BJ (cell line): Measurements from ENCODE around the gene UGT3A2. TPM values are rescaled to one million over a fixed set of nuclear protein-coding genes. Genes with fewer than 3 reads are reported as not detected.
"Not testable (repeated sequence)": the region's sequence is repeated elsewhere in the genome, so short reads cannot be mapped to it uniquely, and the experiment has no call there.

ENCODE experiments used
- CTCF ChIA-PET: fragments of 350-600 bp; formaldehyde crosslinking; extraction: SDS; loops from one replicate; lab custom pipeline; 2021; ENCODE audit warnings: antibody characterized with exemption, inconsistent platforms; lab: Yijun Ruan, JAX
- POLR2A ChIA-PET: fragments of 300-600 bp; sonication (Branson Sonifier 250); formaldehyde crosslinking; extraction: SDS; loops from one replicate; lab custom pipeline; 2021; ENCODE audit warnings: antibody characterized with exemption; lab: Charles Lee
- DNase-seq: peaks from one replicate; pipeline ENCODE4 v3.0.0-alpha.2; 2011; ENCODE audit warnings: low read depth
- H3K27me3 ChIP-seq: 2 replicates; pipeline ENCODE4 v1.6.0; 2011; ENCODE audit warnings: low read length; ENCODE audit not compliant: control insufficient read depth, insufficient read depth
- H3K36me3 ChIP-seq: 2 replicates; pipeline ENCODE4 v1.5.1; 2011; ENCODE audit warnings: low read length; ENCODE audit not compliant: control insufficient read depth, insufficient read depth
- H3K4me3 ChIP-seq: 2 replicates; pipeline ENCODE4 v1.5.1; 2011; ENCODE audit warnings: low read depth, mild to moderate bottlenecking, control low read depth, low read length
- CTCF ChIP-seq: IDR thresholded peaks from 2 replicates; pipeline ENCODE4 v1.5.1; 2011; ENCODE audit warnings: low read depth, mild to moderate bottlenecking, control low read depth, inconsistent platforms, low read length, moderate library complexity; ENCODE audit not compliant: insufficient read depth
- polyA plus RNA-seq: library from polyadenylated mRNA; depleted of rRNA; stranded (reverse); fragments of >200 nt; gene quantifications from 2 replicates; pipeline ENCODE4 v1.2.3, GENCODE V29; 2011

UGT3A2 gene
- polyA plus RNA-seq, 1 experiment = not detected

GRCh38 chr5:36045895-36046294 is 20.8 kb downstream of the UGT3A2 start:
- ChIA-PET POLR2A (no interaction called here), CTCF (no interaction called here)
- no peak for TF ChIP-seq CTCF
- H3K4me3 ChIP-seq = no peak overlapping the region
- H3K36me3 ChIP-seq = no peaks in the 10 kb centered on the region
- no peak for DNase-seq
- H3K27me3 ChIP-seq = no peaks in the 10 kb centered on the region

- no peaks in the 10 kb centered on the region for H3K27me3 ChIP-seq
- TF ChIP-seq CTCF = no peak
- no peaks in the 10 kb centered on the region for H3K36me3 ChIP-seq
- ChIA-PET CTCF (no interaction called here), POLR2A (no interaction called here)
- no peak overlapping the region for H3K4me3 ChIP-seq
- DNase-seq = no peak
Measured at GRCh38 chr5:36041537-36041845, 25.2 kb downstream of the UGT3A2 start.

GRCh38 chr5:36040651-36041536 is 25.8 kb downstream of the UGT3A2 start:
- CTCF ChIA-PET = no interaction called here

GRCh38 chr5:36035696-36036095 is 31.0 kb downstream of the UGT3A2 start:
- CTCF ChIA-PET = no interaction called here
- TF ChIP-seq CTCF = no peak
- no peak for DNase-seq
- POLR2A ChIA-PET = no interaction called here
- no peak overlapping the region for H3K4me3 ChIP-seq
- no peaks in the 10 kb centered on the region for H3K27me3 ChIP-seq
- no peaks in the 10 kb centered on the region for H3K36me3 ChIP-seq

More at GRCh38 chr5:36040651-36041536, 25.8 kb downstream of the UGT3A2 start:
- no peak overlapping the region for H3K4me3 ChIP-seq
- POLR2A ChIA-PET = no interaction called here
- DNase-seq = no peak
- H3K36me3 ChIP-seq = no peaks in the 10 kb centered on the region
- no peaks in the 10 kb centered on the region for H3K27me3 ChIP-seq
- no peak for TF ChIP-seq CTCF

- H3K36me3 ChIP-seq, POLR2A ChIA-PET, H3K4me3 ChIP-seq, H3K27me3 ChIP-seq, DNase-seq, CTCF ChIA-PET: not testable (repeated sequence)
Measured at GRCh38 chr5:36034536-36035134, 32.0 kb downstream of the UGT3A2 start.

GRCh38 chr5:36033486-36033885 is 33.2 kb downstream of the UGT3A2 start:
- CTCF ChIA-PET = no interaction called here
- no peak for TF ChIP-seq CTCF
- no peak overlapping the region for H3K4me3 ChIP-seq
- no peak for DNase-seq
- H3K36me3 ChIP-seq = no peaks in the 10 kb centered on the region
- H3K27me3 ChIP-seq = 0 out of 2 replicates have a peak, but pooled peaks cover 1% of the 10 kb centered on the region
- POLR2A ChIA-PET = no interaction called here
